A549 (cell line): ENCODE results near the gene SLN. TPM values are rescaled to one million over a fixed set of nuclear protein-coding genes. Genes with fewer than 3 reads are reported as not detected.

Experiments
- ATAC-seq, 2 experiments: fragments of 200-7000 bp in 1 of 2; fragments of >200 bp in 1 of 2; cut with Nextera tagmentation in 1 of 2; cut with Tn5 transposase in 1 of 2; 3 replicates each; pipeline versions ENCODE4 v1.8.0 to v1.9.1; 2018 to 2020; ENCODE audit warnings: mild to moderate bottlenecking in 1 of 2, moderate library complexity in 1 of 2
- CTCF ChIA-PET: fragments of 300-600 bp; sonication (Branson Sonifier 250); formaldehyde crosslinking; extraction: SDS; loops from one replicate; lab custom pipeline; 2021; ENCODE audit warnings: antibody characterized with exemption, inconsistent platforms; lab: Yijun Ruan, JAX
- POLR2A ChIA-PET: fragments of 350-600 bp; formaldehyde crosslinking; extraction: SDS; loops from one replicate; lab custom pipeline; 2021; ENCODE audit warnings: antibody characterized with exemption, inconsistent platforms; lab: Yijun Ruan, JAX
- DNase-seq, 2 experiments: peaks; one replicate each; pipeline versions ENCODE4 v3.0.0 to v3.0.0-alpha.2; 2011 to 2016; ENCODE audit warnings: low read depth in 1 of 2, low spot score in 1 of 2
- FAIRE-seq: peaks from 2 replicates; lab custom pipeline; 2011; peaks lifted over from hg19 to GRCh38; lab: Jason Lieb, UNC
- H3K27ac ChIP-seq, 2 experiments: fragments of >200 bp; sonication (Bioruptor Twin); formaldehyde crosslinking; 3 replicates each; pipeline ENCODE4 v1.5.1; 2016 to 2017
- H3K4me1 ChIP-seq: fragments of >200 bp; sonication (Bioruptor Twin); formaldehyde crosslinking; 3 replicates; pipeline ENCODE4 v1.6.1; 2016
- H3K4me2 ChIP-seq: fragments of >200 bp; sonication (Bioruptor Twin); formaldehyde crosslinking; 3 replicates; pipeline ENCODE4 v1.6.1; 2016
- H3K4me3 ChIP-seq: fragments of >200 bp; sonication (Bioruptor Twin); formaldehyde crosslinking; 3 replicates; pipeline ENCODE4 v1.5.1; 2016
- H3K9me3 ChIP-seq: fragments of >200 bp; sonication (Bioruptor Twin); formaldehyde crosslinking; 3 replicates; pipeline ENCODE4 v1.6.1; 2016
- CBX8 ChIP-seq: fragments of 200-600 bp; sonication (generic); IDR thresholded peaks from 2 replicates; pipeline ENCODE4 v1.6.1; 2016
- CEBPB ChIP-seq, 2 experiments: fragments of >200 bp in 1 of 2; sonication (Bioruptor Twin) in 1 of 2; formaldehyde crosslinking in 1 of 2; IDR thresholded peaks; 2 replicates each; pipeline ENCODE4 v1.6.1; 2012 to 2016
- CHD2 ChIP-seq: fragments of 150-350 bp; IDR thresholded peaks from 2 replicates; pipeline ENCODE4 v1.6.1; 2014; ENCODE audit warnings: low read length; ENCODE audit not compliant: partially characterized antibody
- CHD4 ChIP-seq: fragments of 200-600 bp; sonication (generic); IDR thresholded peaks from 2 replicates; pipeline ENCODE4 v1.6.1; 2016; ENCODE audit warnings: antibody characterized with exemption, mild to moderate bottlenecking, borderline replicate concordance
- EHF ChIP-seq: fragments of 250-450 bp; sonication (Bioruptor Pico); IDR thresholded peaks from 2 replicates; pipeline ENCODE4 v1.5.0; 2020; ENCODE audit warnings: mild to moderate bottlenecking
- EHMT2 ChIP-seq: fragments of 200-600 bp; sonication (generic); IDR thresholded peaks from 2 replicates; pipeline ENCODE4 v1.6.1; 2016; ENCODE audit warnings: antibody characterized with exemption, low read depth, mild to moderate bottlenecking, moderate library complexity
- ESRRA ChIP-seq: fragments of 150-350 bp; IDR thresholded peaks from 2 replicates; pipeline ENCODE4 v1.6.1; 2014; ENCODE audit warnings: mild to moderate bottlenecking, low read length, borderline replicate concordance
- FOSB ChIP-seq: fragments of 250-450 bp; sonication (Bioruptor Pico); IDR thresholded peaks from 2 replicates; pipeline ENCODE4 v1.5.0; 2020; ENCODE audit warnings: mild to moderate bottlenecking, moderate library complexity
- FOXS1 ChIP-seq: fragments of 250-450 bp; sonication (Bioruptor Pico); IDR thresholded peaks from 2 replicates; pipeline ENCODE4 v1.5.0; 2020; ENCODE audit warnings: mild to moderate bottlenecking, moderate library complexity
- HOXB13 ChIP-seq: fragments of 250-450 bp; sonication (Bioruptor Pico); IDR thresholded peaks from 2 replicates; pipeline ENCODE4 v1.5.0; 2020; ENCODE audit warnings: low read depth, mild to moderate bottlenecking, moderate library complexity
- KDM5A ChIP-seq: fragments of 200-600 bp; sonication (generic); IDR thresholded peaks from 2 replicates; pipeline ENCODE4 v1.6.1; 2016; ENCODE audit warnings: antibody characterized with exemption, mild to moderate bottlenecking
- MAFK ChIP-seq: fragments of 450-650 bp; IDR thresholded peaks from 2 replicates; pipeline ENCODE4 v1.6.1; 2014; ENCODE audit not compliant: partially characterized antibody
- MYC ChIP-seq: IDR thresholded peaks from 2 replicates; pipeline ENCODE4 v1.6.1; 2012; ENCODE audit warnings: mild to moderate bottlenecking, inconsistent platforms, low read length, improper control_type of control experiment, borderline replicate concordance
- NPAS2 ChIP-seq: fragments of 250-450 bp; sonication (Bioruptor Pico); IDR thresholded peaks from 2 replicates; pipeline ENCODE4 v1.8.0; 2022; ENCODE audit warnings: mild to moderate bottlenecking, moderate library complexity, borderline replicate concordance
- RCOR1 ChIP-seq: fragments of 150-350 bp; IDR thresholded peaks from 2 replicates; pipeline ENCODE4 v1.6.1; 2014; ENCODE audit warnings: antibody characterized with exemption, low read length, low read depth
- REST ChIP-seq: fragments of 200-600 bp; sonication (generic); IDR thresholded peaks from 2 replicates; pipeline ENCODE4 v1.6.1; 2016; ENCODE audit warnings: antibody characterized with exemption, mild to moderate bottlenecking, moderate library complexity
- TP53 ChIP-seq: fragments of 250-450 bp; sonication (Bioruptor Pico); IDR thresholded peaks from 2 replicates; pipeline ENCODE4 v1.5.0; 2021; ENCODE audit warnings: mild to moderate bottlenecking, moderate library complexity
- ZC3H11A ChIP-seq: fragments of 450-650 bp; IDR thresholded peaks from 2 replicates; pipeline ENCODE4 v1.6.1; 2014; ENCODE audit warnings: antibody characterized with exemption, mild to moderate bottlenecking
- ZFP36 ChIP-seq: fragments of 450-650 bp; IDR thresholded peaks from 2 replicates; pipeline ENCODE4 v1.6.1; 2014; ENCODE audit warnings: borderline replicate concordance; ENCODE audit not compliant: partially characterized antibody
- ZNF302 ChIP-seq: fragments of 250-450 bp; sonication (Bioruptor Pico); IDR thresholded peaks from 2 replicates; pipeline ENCODE4 v1.9.0; 2021; ENCODE audit warnings: inconsistent platforms, mild to moderate bottlenecking, moderate library complexity
- WGBS: methylation state at CpG from one replicate; pipeline ENCODE4 v1.1.6; 2017; ENCODE audit errors: missing lambda C conversion rate; 5-methylcytosine and 5-hydroxymethylcytosine counted together
- polyA plus RNA-seq, 4 experiments: library from polyadenylated mRNA; depleted of rRNA in 3 of 4; stranded (reverse); fragments of >200 nt; fragmentation: RNase III in 1 of 4; extraction: RNeasy Plus Mini Kit Qiagen cat#74134 plus additional on column Dnase treatment in 1 of 4; gene quantifications; 2 replicates in 3 of 4; 3 replicates in 1 of 4; pipeline ENCODE4 v1.2.3, GENCODE V29; 2011 to 2017
- TF ChIP-seq, protein P1 (sequence below): fragments of 450-650 bp; IDR thresholded peaks from 2 replicates; pipeline ENCODE4 v1.6.1; 2014; ENCODE audit warnings: antibody characterized with exemption

Gene SLN
- polyA plus RNA-seq, 2 of the 4 experiments (the other 2 are of a cell fraction): 1.3 to 2.2 TPM

GRCh38 chr11:107756553-107756952 lies 44.7 kb upstream of the SLN start (continued):
- no peak for TF ChIP-seq CHD2

DNA sequence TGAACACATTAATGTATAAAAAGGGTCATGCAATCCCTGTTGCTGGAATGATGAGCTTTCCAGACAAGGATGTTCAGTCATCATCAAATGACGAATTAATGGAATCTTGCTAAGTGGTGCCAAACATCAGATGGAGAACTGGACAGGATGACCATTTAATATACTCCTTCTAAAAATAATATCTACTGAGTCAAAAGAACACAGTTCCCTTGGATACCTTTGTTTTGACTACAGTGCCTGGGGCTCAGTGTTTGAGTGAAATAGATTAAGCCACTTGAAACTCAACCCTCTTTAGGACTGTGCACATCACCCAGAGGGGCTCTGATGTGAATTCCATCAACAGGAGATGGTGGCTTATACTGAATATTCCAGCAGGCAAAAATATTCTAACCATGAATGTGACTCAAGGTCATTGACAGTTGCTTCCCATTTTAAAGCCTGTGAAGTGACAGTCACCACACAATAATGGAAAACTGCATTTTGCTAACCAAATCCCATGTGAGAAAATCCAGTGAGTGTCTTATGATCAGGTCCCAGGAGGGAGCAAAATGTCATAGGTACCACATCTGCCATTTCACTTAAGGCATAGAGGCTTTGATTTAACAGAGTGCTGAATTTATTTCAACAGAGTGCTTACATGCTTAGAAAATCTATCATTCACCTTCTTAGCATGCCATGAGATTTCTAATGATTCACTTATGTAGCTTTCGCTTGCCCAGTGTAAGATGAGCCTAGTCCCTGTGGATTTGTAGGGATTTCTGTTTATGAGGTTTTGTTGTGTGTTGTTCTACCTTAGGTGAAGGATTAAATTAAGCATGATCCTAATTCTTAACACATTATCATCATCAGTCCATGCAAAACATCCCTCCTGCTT lies 41.3 kb upstream of the SLN start:
- TF ChIP-seq KDM5A (no peak), TP53 (CRISPR knock-in tag) (no peak), CHD2 (no peak), HOXB13 (CRISPR knock-in tag) (no peak), CHD4 (no peak), CEBPB (IDR thresholded peaks at IDR 0.05) (no peak), ZC3H11A (no peak), MAFK (no peak), RCOR1 (no peak), ESRRA (no peak)
- DNase-seq (no peak), ATAC-seq (no peak), FAIRE-seq (no peak)
- ChIA-PET CTCF (interaction anchor here (1.3 kb wide), 1 partner anchor 41 kb away, joined by 3 read pairs; the partner anchor contains the start of gene SLN), POLR2A (no interaction called here)
- WGBS: 57% methylated on average over 2 of the region's 2 CpGs
- Histone ChIP-seq H3K27ac (no peak overlapping the region), H3K9me3 (no peaks in the 10 kb centered on the region), H3K4me3 (no peak overlapping the region), H3K4me2 (no peak overlapping the region), H3K4me1 (no peaks in the 10 kb centered on the region)

DNA sequence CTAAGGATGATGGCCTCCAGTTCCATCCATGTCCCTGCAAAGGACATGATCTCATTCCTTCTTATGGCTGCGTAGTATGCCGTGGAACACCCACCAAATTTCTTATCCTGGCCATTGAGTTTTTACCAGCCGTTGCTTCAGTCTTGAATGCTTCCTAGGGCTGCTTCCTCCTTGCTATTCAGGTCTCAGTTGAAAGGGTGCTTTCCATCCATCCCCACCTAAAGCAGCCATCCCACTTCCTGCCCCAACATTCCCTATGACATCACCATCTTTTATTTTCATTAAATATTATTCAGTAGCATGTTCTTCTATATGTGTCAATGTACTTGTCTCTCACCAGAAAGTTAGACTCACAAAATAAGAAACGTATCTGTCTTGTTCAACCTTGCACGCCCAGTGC lies 40.7 kb upstream of the SLN start:
- DNase-seq: no peak
- TF ChIP-seq KDM5A (no peak), FOXS1 (CRISPR knock-in tag) (no peak), ZFP36 (no peak)
- Histone ChIP-seq H3K27ac (no peak overlapping the region), H3K4me3 (no peak overlapping the region), H3K4me1 (no peaks in the 10 kb centered on the region), H3K9me3 (no peaks in the 10 kb centered on the region), H3K4me2 (no peak overlapping the region)
- ChIA-PET CTCF (interaction anchor here (1.3 kb wide), 1 partner anchor 41 kb away, joined by 3 read pairs; the partner anchor contains the start of gene SLN), POLR2A (no interaction called here)
- WGBS: 50% methylated on average over 5 of the region's 5 CpGs
- no peak for ATAC-seq
- FAIRE-seq: no peak

DNA sequence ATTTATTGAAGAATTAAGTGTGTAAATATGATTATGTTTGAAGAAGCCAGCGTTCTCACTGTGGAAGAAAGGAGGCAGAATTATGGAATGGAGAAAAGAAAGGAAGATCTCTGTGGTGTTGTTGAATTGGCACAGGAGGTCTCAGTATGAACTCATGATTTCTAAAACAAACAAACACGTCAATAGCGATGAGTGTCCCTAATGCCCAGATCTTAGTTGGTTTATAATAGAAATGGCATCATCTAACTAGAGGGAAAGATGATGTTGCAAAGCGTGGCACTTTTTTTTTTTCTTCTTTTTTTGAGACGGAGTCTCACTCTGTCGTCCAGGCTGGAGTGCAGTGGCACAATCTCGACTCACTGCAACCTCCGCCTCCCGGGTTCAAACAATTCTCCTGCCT lies 39.2 kb upstream of the SLN start:
- no peaks in the 10 kb centered on the region for H3K4me1 ChIP-seq
- ATAC-seq: no peak
- no peak overlapping the region for H3K4me2 ChIP-seq
- TF ChIP-seq FOSB: no peak
- TF ChIP-seq, all 56 proteins: peak for 0
- H3K4me3 ChIP-seq: no peak overlapping the region
- DNase-seq: no peak
- H3K9me3 ChIP-seq: no peaks in the 10 kb centered on the region
- POLR2A ChIA-PET: no interaction called here
- CTCF ChIA-PET: no interaction called here
- no peak overlapping the region for H3K27ac ChIP-seq
- FAIRE-seq: no peak
- WGBS: 69% methylated on average over 9 of the region's 9 CpGs

- ChIA-PET CTCF (interaction anchor here (1.5 kb wide), 1 partner anchor 8 kb away, joined by 3 read pairs; no protein-coding TSS in a partner anchor), POLR2A (no interaction called here)
- 84% methylated on average over 12 of the region's 15 CpGs for WGBS
- no peak overlapping the region for H3K4me3 ChIP-seq
- no peak for FAIRE-seq
- H3K4me1 ChIP-seq: no peaks in the 10 kb centered on the region
- no peak for TF ChIP-seq ZFP36
- TF ChIP-seq EHMT2: no peak
- TF ChIP-seq, protein P1, sequence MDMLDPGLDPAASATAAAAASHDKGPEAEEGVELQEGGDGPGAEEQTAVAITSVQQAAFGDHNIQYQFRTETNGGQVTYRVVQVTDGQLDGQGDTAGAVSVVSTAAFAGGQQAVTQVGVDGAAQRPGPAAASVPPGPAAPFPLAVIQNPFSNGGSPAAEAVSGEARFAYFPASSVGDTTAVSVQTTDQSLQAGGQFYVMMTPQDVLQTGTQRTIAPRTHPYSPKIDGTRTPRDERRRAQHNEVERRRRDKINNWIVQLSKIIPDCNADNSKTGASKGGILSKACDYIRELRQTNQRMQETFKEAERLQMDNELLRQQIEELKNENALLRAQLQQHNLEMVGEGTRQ: no peak
- TF ChIP-seq MYC: no peak
- no peak for TF ChIP-seq EHF
- TF ChIP-seq MAFK: no peak
- no peak for TF ChIP-seq CBX8
- no peak for TF ChIP-seq REST
- TF ChIP-seq ZNF302 (CRISPR knock-in tag): no peak
- TF ChIP-seq NPAS2 (CRISPR knock-in tag): no peak
- H3K9me3 ChIP-seq: no peaks in the 10 kb centered on the region
- no peak overlapping the region for H3K4me2 ChIP-seq
- no peak overlapping the region for H3K27ac ChIP-seq
- no peak for DNase-seq
- ATAC-seq: no peak
These were observed 38.5 kb upstream of the SLN start for GRCh38 chr11:107750313-107750712.
